HG03571 (cell line): ENCODE measurements around the gene TFPI.

Experiments used
- ATAC-seq: cut with Tn5 transposase; IDR thresholded peaks from one replicate; pipeline ENCODE4 v1.9.1; 2021; ENCODE audit not compliant: unreplicated experiment

The TFPI gene

DNA sequence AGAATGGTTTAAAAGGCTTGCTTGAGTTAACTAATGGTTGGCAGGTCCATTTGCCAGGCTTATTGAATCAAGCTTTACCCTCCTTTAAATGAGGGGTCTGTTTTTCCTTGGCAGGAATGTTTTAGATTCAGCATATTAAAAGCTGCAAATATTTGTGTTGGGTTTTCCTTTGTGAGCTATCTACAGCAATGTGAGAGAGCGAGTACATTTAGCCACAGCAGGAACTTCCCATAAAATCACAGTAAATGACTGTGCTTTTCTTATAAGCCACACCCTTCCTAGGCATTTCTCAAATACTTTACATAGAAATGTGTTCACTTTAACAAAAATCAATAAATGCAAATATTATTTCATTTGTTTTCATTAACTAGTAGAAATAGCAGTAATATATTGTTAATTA, 130.1 kb downstream of the TFPI start:
- no peak for ATAC-seq

DNA sequence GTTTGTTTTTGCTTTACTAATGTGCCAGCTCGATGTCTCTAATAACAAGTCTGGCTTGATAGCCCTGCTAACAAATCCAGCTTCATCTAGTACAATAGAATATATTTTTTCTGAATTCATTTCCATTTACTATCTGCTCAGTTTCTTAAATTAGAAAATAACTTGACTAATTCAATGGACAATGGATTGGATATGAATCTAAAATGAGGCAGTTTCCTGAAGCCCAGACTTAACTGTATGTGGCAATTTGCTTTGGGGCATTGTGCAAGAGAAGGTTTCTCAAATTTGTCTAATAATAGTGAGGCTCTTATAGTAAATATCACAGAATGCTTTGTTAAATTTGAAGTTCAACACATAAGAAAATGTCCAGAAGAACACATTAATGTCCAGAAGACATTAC, 132.0 kb downstream of the TFPI start:
- no peak for ATAC-seq

DNA sequence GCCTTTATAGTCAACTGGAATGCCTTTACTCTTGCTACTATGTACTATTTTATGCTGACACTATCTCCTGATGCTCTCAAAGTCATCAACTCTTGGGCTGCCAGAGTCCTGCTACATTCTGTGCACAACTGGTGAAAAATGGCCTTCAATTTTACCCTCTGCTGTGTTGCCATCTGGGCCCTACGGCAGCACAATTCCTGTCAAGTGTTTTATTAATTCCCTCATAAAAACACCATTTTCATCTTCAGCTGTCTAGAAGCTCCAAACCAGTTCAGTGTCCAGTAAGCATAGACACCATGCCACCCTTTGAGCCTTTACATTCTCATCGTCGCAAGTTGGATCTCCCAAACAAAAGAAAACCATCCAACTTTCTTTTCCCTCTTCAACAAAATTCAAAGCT, 132.7 kb downstream of the TFPI start:
- ATAC-seq: no peak

DNA sequence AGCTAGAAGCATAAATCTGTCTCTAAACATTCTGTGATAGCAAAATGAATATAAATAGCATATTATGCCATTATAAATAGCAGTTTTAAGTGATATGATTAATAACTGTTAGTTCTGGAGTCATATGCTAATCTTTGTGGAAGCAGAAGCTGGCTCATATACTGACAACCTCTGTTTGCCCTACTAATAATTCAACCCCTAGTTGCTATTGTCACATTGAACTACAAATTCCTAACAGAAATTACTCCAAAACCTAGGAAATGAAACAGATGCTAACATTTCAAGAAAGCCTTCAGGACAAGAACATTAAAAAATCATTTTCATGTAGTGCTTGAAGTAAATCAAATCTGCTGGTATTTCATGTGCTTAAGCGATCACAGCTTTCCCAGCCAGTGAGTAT, 134.4 kb downstream of the TFPI start:
- ATAC-seq: no peak

DNA sequence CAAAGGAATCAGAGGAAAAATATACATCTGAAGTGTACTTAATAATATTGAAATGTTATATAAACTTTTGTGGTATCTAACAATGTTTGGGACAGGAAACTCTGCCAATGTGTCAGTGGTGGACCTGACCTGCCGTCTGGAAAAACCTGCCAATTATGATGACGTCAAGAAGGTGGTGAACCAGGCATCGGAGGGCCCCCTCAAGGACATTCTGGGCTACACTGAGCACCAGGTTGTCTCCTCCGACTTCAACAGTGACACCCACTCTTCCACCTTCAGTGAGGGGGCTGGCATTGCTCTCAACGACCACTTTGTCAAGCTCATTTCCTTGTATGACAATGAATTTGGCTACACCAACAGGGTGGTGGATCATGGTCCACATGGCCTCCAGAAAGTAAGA, 138.8 kb downstream of the TFPI start:
- ATAC-seq: no peak
